GOT3 (cell line): ENCODE measurements around the gene HTD2.

Experiments used
- DNase-seq: peaks from one replicate; lab custom pipeline; 2025; ENCODE audit warnings: mixed read lengths; lab: John Stamatoyannopoulos, UW

The HTD2 gene

GRCh38 chr3:58358808-58359207, 52.5 kb downstream of the HTD2 start:
- DNase-seq: no peak

- no peak for DNase-seq
These were observed 53.3 kb downstream of the HTD2 start for GRCh38 chr3:58359621-58360020.

- DNase-seq: no peak
These were observed 55.5 kb downstream of the HTD2 start for GRCh38 chr3:58361866-58362265.

GRCh38 chr3:58366699-58367098, 60.4 kb downstream of the HTD2 start:
- no peak for DNase-seq

- no peak for DNase-seq
These were observed 62.7 kb downstream of the HTD2 start for GRCh38 chr3:58369038-58369437.
